HepG2 (cell line): ENCODE data around the gene NDUFS7. TPM values are rescaled to one million over a fixed set of nuclear protein-coding genes. Genes with fewer than 3 reads are reported as not detected.

Experiments
- AGO1 ChIP-seq: fragments of 200-400 bp; formaldehyde crosslinking; IDR thresholded peaks from 2 replicates; pipeline ENCODE4 v1.6.1; 2017; ENCODE audit warnings: mild to moderate bottlenecking, low read depth, low read length, moderate library complexity; ENCODE audit not compliant: poor library complexity, severe bottlenecking
- FOXA3 ChIP-seq: IDR thresholded peaks from 2 replicates; pipeline ENCODE4 v1.6.1; 2016; ENCODE audit warnings: missing genetic modification reagents, missing compliant biosample characterization
- FOXC1 ChIP-seq: sonication (generic); formaldehyde crosslinking; IDR thresholded peaks from 2 replicates; pipeline ENCODE4 v1.8.0; 2022; ENCODE audit warnings: mild to moderate bottlenecking, missing genetic modification reagents, borderline replicate concordance
- HMG20A ChIP-seq: IDR thresholded peaks from 2 replicates; pipeline ENCODE4 v1.6.1; 2016; ENCODE audit warnings: borderline replicate concordance
- IRX3 ChIP-seq: sonication (generic); formaldehyde crosslinking; IDR thresholded peaks from 2 replicates; pipeline ENCODE4 v1.8.1; 2023; ENCODE audit warnings: mild to moderate bottlenecking, low read depth, missing genetic modification reagents, borderline replicate concordance
- JUNB ChIP-seq: sonication (generic); formaldehyde crosslinking; IDR thresholded peaks from 2 replicates; pipeline ENCODE4 v1.8.0; 2022; ENCODE audit warnings: missing genetic modification reagents, mild to moderate bottlenecking, borderline replicate concordance
- MED8 ChIP-seq: sonication (generic); formaldehyde crosslinking; IDR thresholded peaks from 2 replicates; pipeline ENCODE4 v1.8.1; 2023; ENCODE audit warnings: mild to moderate bottlenecking, missing genetic modification reagents; ENCODE audit not compliant: insufficient replicate concordance
- MXI1 ChIP-seq: IDR thresholded peaks from 3 replicates; pipeline ENCODE4 v1.6.1; 2012; ENCODE audit warnings: low read depth, low read length, inconsistent platforms, borderline replicate concordance
- NR1H2 ChIP-seq: sonication (generic); formaldehyde crosslinking; IDR thresholded peaks from 2 replicates; pipeline ENCODE4 v1.8.1; 2022; ENCODE audit warnings: low read depth, missing genetic modification reagents, borderline replicate concordance
- SNRNP70 ChIP-seq: fragments of 200-400 bp; formaldehyde crosslinking; IDR thresholded peaks from 2 replicates; pipeline ENCODE4 v1.6.1; 2017; ENCODE audit warnings: mild to moderate bottlenecking, low read depth, low read length, moderate library complexity
- SP5 ChIP-seq: IDR thresholded peaks from 2 replicates; pipeline ENCODE4 v1.6.1; 2016; ENCODE audit warnings: low read depth, borderline replicate concordance
- TCF12 ChIP-seq, 2 experiments: fragments of 450-650 bp in 1 of 2; sonication (generic) in 1 of 2; formaldehyde crosslinking in 1 of 2; IDR thresholded peaks; 2 replicates each; pipeline versions ENCODE4 v1.6.1 to v1.8.0; 2017 to 2022; ENCODE audit warnings: antibody characterized with exemption in 1 of 2, mild to moderate bottlenecking in 1 of 2, missing genetic modification reagents in 1 of 2, moderate library complexity in 1 of 2
- XRCC5 ChIP-seq: fragments of 200-400 bp; formaldehyde crosslinking; optimal IDR thresholded peaks from 2 replicates; pipeline ENCODE3; 2017; ENCODE audit warnings: mild to moderate bottlenecking, low read length
- ZC3H13 ChIP-seq: sonication (generic); formaldehyde crosslinking; IDR thresholded peaks from 2 replicates; pipeline ENCODE4 v1.8.1; 2023; ENCODE audit warnings: mild to moderate bottlenecking, missing genetic modification reagents, moderate library complexity
- ZSCAN29 ChIP-seq: sonication (generic); formaldehyde crosslinking; conservative IDR thresholded peaks from 2 replicates; pipeline ENCODE4 v1.4.0; 2020; ENCODE audit warnings: mild to moderate bottlenecking, missing genetic modification reagents
- polyA plus RNA-seq, 8 experiments: library from polyadenylated mRNA; depleted of rRNA in 3 of 8; stranded (reverse) in 7 of 8; unstranded in 1 of 8; fragments of >200 nt; fragmentation: Illumina TruSeq in 4 of 8; extraction: Trizol in 4 of 8; gene quantifications; 2 replicates each; pipeline versions ENCODE4 v1.2.1 to v1.2.3, GENCODE V29; 2011 to 2016; ENCODE audit warnings: low read depth in 4 of 8, missing spikeins in 1 of 8, mixed read lengths in 1 of 8; ENCODE audit not compliant: insufficient read depth in 1 of 8
- total RNA-seq, 5 experiments: library from RNA; depleted of rRNA; stranded (reverse); fragments of >200 nt; fragmentation: Illumina TruSeq; extraction: Trizol; gene quantifications; 2 replicates each; pipeline ENCODE4 v1.2.3, GENCODE V29; 2016; ENCODE audit warnings: low read depth in 1 of 5
- TF ChIP-seq, protein P1 (sequence below): sonication (generic); formaldehyde crosslinking; IDR thresholded peaks from 2 replicates; pipeline ENCODE4 v1.4.0; 2020; ENCODE audit warnings: missing genetic modification reagents, borderline replicate concordance
- TF ChIP-seq, protein P2 (sequence below): sonication (generic); formaldehyde crosslinking; IDR thresholded peaks from 2 replicates; pipeline ENCODE4 v1.4.0; 2020; ENCODE audit warnings: mild to moderate bottlenecking, missing genetic modification reagents
- TF ChIP-seq, protein P3 (sequence below): sonication (generic); formaldehyde crosslinking; IDR thresholded peaks from 2 replicates; pipeline ENCODE4 v1.5.1; 2020; ENCODE audit warnings: mild to moderate bottlenecking, missing genetic modification reagents, moderate library complexity

NDUFS7 gene
- total and polyA plus RNA-seq, 2 of the 13 experiments (the other 11 are each of a cell fraction or from before 2014, with no cell fraction given) = 34.3 to 66.9 TPM

DNA sequence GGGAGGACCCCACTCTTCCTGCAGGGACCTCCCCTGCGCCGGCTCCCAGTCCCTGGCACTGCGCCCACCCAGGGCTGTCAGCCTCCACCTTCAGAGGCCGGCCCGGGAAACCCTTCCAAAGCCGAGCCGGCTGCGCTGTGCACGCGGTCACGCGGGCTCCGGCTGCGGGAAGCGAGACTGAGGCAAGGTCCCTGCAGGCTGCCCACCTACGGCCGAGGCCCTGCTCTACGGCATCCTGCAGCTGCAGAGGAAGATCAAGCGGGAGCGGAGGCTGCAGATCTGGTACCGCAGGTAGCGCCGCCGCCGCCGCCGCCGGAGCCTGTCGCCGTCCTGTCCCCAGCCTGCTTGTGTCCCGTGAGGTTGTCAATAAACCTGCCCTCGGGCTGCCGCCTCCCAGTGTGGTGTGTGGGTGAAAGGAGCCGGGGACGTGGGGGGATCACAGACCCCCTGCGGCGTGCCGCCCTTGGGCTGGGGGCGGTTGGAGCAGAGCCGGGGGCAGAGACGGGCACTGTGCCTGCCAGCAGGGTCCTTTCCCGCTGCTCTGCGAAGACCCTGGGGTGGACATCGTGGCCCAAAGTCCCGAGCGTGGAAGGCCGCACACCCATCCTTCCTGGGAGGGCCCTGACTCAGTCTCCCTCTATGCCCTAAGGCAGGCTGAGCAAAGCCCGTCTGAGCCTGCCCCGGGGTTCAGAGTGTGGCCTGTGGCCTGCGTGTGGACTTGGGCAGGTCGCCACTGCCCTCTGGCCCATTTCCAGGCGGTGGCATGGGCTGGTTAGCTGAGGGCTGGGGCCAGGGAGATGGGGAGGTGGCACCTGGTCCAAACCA, 11.7 kb downstream of the NDUFS7 start (continued):
- TF ChIP-seq, protein P1, sequence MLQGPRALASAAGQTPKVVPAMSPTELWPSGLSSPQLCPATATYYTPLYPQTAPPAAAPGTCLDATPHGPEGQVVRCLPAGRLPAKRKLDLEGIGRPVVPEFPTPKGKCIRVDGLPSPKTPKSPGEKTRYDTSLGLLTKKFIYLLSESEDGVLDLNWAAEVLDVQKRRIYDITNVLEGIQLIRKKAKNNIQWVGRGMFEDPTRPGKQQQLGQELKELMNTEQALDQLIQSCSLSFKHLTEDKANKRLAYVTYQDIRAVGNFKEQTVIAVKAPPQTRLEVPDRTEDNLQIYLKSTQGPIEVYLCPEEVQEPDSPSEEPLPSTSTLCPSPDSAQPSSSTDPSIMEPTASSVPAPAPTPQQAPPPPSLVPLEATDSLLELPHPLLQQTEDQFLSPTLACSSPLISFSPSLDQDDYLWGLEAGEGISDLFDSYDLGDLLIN = no peak
- TF ChIP-seq ZSCAN29 (CRISPR knock-in tag) = no peak
- TF ChIP-seq FOXA3 (CRISPR knock-in tag) = no peak
- TF ChIP-seq MXI1 = no peak
- TF ChIP-seq HMG20A (CRISPR knock-in tag) = no peak
- TF ChIP-seq, protein P2, sequence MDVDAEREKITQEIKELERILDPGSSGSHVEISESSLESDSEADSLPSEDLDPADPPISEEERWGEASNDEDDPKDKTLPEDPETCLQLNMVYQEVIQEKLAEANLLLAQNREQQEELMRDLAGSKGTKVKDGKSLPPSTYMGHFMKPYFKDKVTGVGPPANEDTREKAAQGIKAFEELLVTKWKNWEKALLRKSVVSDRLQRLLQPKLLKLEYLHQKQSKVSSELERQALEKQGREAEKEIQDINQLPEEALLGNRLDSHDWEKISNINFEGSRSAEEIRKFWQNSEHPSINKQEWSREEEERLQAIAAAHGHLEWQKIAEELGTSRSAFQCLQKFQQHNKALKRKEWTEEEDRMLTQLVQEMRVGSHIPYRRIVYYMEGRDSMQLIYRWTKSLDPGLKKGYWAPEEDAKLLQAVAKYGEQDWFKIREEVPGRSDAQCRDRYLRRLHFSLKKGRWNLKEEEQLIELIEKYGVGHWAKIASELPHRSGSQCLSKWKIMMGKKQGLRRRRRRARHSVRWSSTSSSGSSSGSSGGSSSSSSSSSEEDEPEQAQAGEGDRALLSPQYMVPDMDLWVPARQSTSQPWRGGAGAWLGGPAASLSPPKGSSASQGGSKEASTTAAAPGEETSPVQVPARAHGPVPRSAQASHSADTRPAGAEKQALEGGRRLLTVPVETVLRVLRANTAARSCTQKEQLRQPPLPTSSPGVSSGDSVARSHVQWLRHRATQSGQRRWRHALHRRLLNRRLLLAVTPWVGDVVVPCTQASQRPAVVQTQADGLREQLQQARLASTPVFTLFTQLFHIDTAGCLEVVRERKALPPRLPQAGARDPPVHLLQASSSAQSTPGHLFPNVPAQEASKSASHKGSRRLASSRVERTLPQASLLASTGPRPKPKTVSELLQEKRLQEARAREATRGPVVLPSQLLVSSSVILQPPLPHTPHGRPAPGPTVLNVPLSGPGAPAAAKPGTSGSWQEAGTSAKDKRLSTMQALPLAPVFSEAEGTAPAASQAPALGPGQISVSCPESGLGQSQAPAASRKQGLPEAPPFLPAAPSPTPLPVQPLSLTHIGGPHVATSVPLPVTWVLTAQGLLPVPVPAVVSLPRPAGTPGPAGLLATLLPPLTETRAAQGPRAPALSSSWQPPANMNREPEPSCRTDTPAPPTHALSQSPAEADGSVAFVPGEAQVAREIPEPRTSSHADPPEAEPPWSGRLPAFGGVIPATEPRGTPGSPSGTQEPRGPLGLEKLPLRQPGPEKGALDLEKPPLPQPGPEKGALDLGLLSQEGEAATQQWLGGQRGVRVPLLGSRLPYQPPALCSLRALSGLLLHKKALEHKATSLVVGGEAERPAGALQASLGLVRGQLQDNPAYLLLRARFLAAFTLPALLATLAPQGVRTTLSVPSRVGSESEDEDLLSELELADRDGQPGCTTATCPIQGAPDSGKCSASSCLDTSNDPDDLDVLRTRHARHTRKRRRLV (CRISPR knock-in tag) = no peak
- no peak for TF ChIP-seq XRCC5
- TF ChIP-seq AGO1 = peak; percentile 99
- no peak for TF ChIP-seq IRX3 (CRISPR knock-in tag)
- TF ChIP-seq TCF12 (IDR thresholded peaks at IDR 0.05) = no peak
- TF ChIP-seq TCF12 (CRISPR knock-in tag; IDR thresholded peaks at IDR 0.05) = 0 out of 2 replicates have a peak, but pooled peaks have one; percentile 45
- no peak for TF ChIP-seq FOXC1
- 0 out of 2 replicates have a peak, but pooled peaks have one; percentile 78 for TF ChIP-seq ZC3H13 (CRISPR knock-in tag)
- peak; percentile 42 for TF ChIP-seq MED8 (CRISPR knock-in tag)
- no peak for TF ChIP-seq SNRNP70
- TF ChIP-seq, protein P3, sequence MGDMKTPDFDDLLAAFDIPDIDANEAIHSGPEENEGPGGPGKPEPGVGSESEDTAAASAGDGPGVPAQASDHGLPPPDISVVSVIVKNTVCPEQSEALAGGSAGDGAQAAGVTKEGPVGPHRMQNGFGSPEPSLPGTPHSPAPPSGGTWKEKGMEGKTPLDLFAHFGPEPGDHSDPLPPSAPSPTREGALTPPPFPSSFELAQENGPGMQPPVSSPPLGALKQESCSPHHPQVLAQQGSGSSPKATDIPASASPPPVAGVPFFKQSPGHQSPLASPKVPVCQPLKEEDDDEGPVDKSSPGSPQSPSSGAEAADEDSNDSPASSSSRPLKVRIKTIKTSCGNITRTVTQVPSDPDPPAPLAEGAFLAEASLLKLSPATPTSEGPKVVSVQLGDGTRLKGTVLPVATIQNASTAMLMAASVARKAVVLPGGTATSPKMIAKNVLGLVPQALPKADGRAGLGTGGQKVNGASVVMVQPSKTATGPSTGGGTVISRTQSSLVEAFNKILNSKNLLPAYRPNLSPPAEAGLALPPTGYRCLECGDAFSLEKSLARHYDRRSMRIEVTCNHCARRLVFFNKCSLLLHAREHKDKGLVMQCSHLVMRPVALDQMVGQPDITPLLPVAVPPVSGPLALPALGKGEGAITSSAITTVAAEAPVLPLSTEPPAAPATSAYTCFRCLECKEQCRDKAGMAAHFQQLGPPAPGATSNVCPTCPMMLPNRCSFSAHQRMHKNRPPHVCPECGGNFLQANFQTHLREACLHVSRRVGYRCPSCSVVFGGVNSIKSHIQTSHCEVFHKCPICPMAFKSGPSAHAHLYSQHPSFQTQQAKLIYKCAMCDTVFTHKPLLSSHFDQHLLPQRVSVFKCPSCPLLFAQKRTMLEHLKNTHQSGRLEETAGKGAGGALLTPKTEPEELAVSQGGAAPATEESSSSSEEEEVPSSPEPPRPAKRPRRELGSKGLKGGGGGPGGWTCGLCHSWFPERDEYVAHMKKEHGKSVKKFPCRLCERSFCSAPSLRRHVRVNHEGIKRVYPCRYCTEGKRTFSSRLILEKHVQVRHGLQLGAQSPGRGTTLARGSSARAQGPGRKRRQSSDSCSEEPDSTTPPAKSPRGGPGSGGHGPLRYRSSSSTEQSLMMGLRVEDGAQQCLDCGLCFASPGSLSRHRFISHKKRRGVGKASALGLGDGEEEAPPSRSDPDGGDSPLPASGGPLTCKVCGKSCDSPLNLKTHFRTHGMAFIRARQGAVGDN = peak; percentile 25; the same call in 1 of the 2 replicates
- TF ChIP-seq NR1H2 (CRISPR knock-in tag) = no peak
- no peak for TF ChIP-seq JUNB (CRISPR knock-in tag)
- TF ChIP-seq SP5 = no peak
